Measurements from ENCODE around the gene KIRREL1.

Gene KIRREL1

DNA sequence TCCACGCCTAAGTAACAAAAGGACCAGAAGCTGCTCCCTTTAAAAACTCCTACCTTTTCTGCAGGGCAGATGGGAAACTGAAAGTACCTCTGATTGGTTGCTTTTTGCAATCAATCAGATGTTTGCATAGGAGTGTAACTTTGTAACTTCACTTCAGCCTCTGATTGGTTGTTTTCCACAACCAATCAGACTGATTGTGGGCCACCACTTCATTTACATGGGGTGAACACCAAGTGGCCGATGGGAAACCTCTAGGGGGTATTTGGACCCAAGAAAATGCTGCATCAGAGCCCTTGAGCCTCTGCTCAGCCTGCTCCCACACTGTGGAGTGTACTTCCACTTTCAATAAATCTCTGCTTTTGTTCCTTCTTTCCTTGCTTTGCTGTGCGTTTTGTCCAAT, 154.4 kb downstream of the KIRREL1 start:
- TF ChIP-seq, protein P1, sequence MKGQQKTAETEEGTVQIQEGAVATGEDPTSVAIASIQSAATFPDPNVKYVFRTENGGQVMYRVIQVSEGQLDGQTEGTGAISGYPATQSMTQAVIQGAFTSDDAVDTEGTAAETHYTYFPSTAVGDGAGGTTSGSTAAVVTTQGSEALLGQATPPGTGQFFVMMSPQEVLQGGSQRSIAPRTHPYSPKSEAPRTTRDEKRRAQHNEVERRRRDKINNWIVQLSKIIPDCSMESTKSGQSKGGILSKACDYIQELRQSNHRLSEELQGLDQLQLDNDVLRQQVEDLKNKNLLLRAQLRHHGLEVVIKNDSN (IDR thresholded peaks at IDR 0.05): no peak
- TF ChIP-seq, protein P2, sequence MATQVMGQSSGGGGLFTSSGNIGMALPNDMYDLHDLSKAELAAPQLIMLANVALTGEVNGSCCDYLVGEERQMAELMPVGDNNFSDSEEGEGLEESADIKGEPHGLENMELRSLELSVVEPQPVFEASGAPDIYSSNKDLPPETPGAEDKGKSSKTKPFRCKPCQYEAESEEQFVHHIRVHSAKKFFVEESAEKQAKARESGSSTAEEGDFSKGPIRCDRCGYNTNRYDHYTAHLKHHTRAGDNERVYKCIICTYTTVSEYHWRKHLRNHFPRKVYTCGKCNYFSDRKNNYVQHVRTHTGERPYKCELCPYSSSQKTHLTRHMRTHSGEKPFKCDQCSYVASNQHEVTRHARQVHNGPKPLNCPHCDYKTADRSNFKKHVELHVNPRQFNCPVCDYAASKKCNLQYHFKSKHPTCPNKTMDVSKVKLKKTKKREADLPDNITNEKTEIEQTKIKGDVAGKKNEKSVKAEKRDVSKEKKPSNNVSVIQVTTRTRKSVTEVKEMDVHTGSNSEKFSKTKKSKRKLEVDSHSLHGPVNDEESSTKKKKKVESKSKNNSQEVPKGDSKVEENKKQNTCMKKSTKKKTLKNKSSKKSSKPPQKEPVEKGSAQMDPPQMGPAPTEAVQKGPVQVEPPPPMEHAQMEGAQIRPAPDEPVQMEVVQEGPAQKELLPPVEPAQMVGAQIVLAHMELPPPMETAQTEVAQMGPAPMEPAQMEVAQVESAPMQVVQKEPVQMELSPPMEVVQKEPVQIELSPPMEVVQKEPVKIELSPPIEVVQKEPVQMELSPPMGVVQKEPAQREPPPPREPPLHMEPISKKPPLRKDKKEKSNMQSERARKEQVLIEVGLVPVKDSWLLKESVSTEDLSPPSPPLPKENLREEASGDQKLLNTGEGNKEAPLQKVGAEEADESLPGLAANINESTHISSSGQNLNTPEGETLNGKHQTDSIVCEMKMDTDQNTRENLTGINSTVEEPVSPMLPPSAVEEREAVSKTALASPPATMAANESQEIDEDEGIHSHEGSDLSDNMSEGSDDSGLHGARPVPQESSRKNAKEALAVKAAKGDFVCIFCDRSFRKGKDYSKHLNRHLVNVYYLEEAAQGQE (IDR thresholded peaks at IDR 0.05; ENCODE audit: low read depth): no peak
- TF ChIP-seq EP300 (IDR thresholded peaks at IDR 0.05; ENCODE audit: borderline replicate concordance) (no peak), CEBPB (IDR thresholded peaks at IDR 0.05) (no peak), TAF1 (IDR thresholded peaks at IDR 0.05; ENCODE audit: low read depth) (no peak)

DNA sequence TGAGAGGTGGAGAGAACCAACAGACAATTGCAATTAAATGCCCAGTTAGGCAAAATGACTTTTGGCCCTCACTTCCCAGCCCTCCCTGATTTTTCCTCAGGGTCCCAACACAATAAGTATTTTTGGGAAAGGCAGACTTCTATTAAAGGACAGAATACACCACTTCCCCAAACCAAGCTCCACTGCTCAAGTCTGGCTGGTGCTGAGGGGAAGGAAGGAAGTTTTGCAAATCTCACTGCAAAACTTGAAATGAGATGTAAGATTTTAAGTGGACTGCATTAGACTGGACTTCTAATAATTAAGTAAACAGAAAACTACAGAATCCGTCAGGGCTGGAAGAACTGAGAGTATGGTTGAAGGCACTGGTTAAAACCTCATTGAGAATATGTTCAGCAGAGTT, 155.0 kb downstream of the KIRREL1 start:
- TF ChIP-seq, protein P2 (IDR thresholded peaks at IDR 0.05; ENCODE audit: low read depth): no peak
- no peak for TF ChIP-seq YY1 (IDR thresholded peaks at IDR 0.05; ENCODE audit: low read depth)
- no peak for TF ChIP-seq TCF12 (IDR thresholded peaks at IDR 0.05; ENCODE audit: low read depth)
- TF ChIP-seq NFIC (IDR thresholded peaks at IDR 0.05): no peak
- TF ChIP-seq TAF1 (IDR thresholded peaks at IDR 0.05; ENCODE audit: low read depth): no peak
- no peak for TF ChIP-seq CEBPB (IDR thresholded peaks at IDR 0.05)
- no peak for TF ChIP-seq ZBTB7A (IDR thresholded peaks at IDR 0.05; ENCODE audit: low read depth)
- no peak for TF ChIP-seq TEAD4 (IDR thresholded peaks at IDR 0.05)
- TF ChIP-seq, protein P1 (IDR thresholded peaks at IDR 0.05): no peak
- TF ChIP-seq EGR1 (IDR thresholded peaks at IDR 0.05): no peak
- TF ChIP-seq, protein P3, sequence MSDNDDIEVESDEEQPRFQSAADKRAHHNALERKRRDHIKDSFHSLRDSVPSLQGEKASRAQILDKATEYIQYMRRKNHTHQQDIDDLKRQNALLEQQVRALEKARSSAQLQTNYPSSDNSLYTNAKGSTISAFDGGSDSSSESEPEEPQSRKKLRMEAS (IDR thresholded peaks at IDR 0.05): no peak
- TF ChIP-seq CREB1 (IDR thresholded peaks at IDR 0.05; ENCODE audit: low read depth): no peak
- TF ChIP-seq FOXM1 (IDR thresholded peaks at IDR 0.05; ENCODE audit: borderline replicate concordance, low read depth): no peak
- no peak for TF ChIP-seq RAD21 (IDR thresholded peaks at IDR 0.05; ENCODE audit: low read depth)
- TF ChIP-seq EP300 (IDR thresholded peaks at IDR 0.05; ENCODE audit: borderline replicate concordance): no peak

DNA sequence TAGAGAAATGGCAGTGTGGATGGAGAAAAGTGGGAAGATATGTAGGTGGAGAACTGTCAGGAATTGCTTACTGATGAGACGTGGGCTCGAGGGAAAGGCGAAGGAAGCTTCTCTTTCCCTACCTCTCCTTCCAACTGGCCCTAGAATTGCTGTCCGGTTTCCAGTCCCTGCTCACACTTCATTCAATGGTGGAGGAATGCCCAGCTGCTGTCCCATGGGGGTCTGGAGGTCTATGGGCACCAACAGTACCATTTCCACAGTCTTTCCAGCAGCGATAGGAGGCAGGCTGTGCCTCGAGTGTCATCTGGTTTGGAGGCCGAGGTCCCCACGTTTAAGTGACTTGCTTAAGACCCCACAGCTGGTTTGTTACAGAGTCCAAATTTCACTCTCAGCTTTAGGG, 155.7 kb downstream of the KIRREL1 start:
- TF ChIP-seq, protein P1 (IDR thresholded peaks at IDR 0.05): no peak
- TF ChIP-seq CEBPB (IDR thresholded peaks at IDR 0.05) (no peak), EGR1 (IDR thresholded peaks at IDR 0.05) (no peak), TAF1 (IDR thresholded peaks at IDR 0.05; ENCODE audit: low read depth) (no peak), EP300 (IDR thresholded peaks at IDR 0.05; ENCODE audit: borderline replicate concordance) (no peak), NFIC (IDR thresholded peaks at IDR 0.05) (no peak)
- TF ChIP-seq, protein P3 (IDR thresholded peaks at IDR 0.05): no peak
